ENCODE results near the gene CTSC. TPM values are rescaled to one million over a fixed set of nuclear protein-coding genes. Genes with fewer than 3 reads are reported as not detected.
"Not testable (repeated sequence)": the region's sequence is repeated elsewhere in the genome, so short reads cannot be mapped to it uniquely, and the experiment has no call there.

CTSC gene
- total RNA-seq, 1 donor from 2014 or later = 264 TPM

DNA sequence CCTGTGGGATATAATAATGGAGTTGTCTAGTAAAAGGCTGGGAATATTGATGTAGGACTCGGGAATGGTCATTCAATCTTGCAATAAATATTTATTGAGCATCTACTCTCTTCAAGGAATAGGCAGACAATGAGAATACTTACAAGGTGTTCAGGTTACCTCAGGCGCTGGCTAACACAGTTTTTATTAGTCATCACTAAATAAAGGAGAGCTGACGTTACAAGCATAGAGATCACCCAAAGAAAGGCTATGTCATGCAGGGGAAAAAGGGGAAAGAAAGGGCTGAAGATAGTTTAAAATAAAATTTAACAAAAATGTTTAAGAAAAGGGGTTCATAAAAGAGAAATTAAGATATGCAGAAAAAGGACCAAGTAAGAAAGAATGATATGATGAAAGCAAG is 15.8 kb upstream of the CTSC start:
- DNase-seq (ENCODE audit: low read depth) = no peak

DNA sequence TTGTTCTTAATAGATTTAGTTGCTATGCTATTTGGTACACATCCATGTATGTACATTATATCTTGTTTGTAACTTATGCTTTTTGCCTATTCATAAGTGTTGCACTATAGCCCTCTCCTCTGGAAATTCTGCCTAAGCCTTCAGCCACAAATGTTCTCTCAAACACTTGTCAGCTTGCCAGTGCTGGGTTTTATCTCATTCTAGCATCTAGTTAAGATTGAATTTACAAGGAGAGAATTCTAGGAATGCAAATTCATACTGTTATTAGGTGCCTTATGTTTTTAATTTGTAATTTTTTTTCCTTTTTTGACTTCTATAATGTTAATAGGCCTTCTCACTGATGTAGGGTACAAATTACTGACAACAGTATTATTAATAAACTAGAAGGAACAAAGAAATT is 14.6 kb upstream of the CTSC start:
- DNase-seq (ENCODE audit: low read depth) = no peak

DNA sequence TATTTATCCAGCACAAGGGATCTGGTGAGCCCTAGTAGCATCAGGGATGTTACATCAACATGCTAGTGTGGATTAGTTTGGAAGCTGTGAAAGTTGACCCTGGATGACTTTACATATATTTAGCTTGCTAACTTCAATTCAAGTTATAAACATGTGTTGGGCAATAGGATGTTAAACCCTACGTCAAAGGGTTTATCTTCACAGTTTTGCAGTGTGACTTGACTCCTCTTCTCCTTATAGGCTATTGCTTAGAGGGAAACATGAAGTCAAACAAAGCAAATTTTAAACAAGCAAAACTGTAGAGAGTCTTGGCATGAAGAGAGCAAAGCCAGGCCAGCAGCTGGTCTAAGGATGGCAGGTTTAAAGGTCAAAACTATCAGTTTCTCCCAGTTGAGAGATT is 11.3 kb upstream of the CTSC start:
- DNase-seq (ENCODE audit: low read depth) = no peak

DNA sequence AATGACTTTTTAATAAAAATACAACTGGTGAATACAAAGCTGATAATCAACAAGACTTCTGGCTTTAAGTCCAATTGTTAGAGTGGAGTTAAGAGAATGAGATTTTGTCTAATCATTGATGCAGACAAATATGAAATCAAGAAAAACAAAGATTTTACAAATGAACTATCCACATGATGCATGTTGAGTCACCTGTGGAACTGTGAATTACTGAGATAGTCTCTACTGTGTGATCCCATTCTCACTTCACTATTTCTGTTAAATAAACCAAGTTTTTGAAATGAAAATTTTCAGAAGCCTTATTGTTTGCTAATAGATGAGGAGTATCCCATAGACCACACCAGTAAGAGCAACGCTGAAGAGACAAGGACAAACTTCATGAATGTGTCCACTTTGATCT is 8.4 kb upstream of the CTSC start:
- no peak for DNase-seq (ENCODE audit: low read depth)

DNA sequence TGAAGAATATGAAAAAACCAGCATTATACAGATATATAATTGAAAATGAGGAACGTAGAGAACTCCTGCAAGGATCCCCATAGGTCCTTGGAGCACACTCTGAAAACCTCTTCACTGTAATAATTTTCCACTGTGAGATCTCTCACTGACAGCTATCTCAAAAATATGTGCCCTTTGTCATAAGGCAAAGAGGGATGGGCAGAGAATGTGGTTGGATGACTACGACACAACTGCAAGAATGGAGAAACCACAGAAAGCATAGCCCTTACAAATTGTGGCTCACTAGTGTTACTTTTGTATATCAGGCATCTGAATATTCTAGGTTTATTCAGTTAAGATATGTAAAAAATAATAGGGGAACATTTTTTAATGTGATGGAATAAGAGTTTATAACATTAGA is 7.9 kb upstream of the CTSC start:
- peak; percentile 52 for DNase-seq (ENCODE audit: low read depth)

DNA sequence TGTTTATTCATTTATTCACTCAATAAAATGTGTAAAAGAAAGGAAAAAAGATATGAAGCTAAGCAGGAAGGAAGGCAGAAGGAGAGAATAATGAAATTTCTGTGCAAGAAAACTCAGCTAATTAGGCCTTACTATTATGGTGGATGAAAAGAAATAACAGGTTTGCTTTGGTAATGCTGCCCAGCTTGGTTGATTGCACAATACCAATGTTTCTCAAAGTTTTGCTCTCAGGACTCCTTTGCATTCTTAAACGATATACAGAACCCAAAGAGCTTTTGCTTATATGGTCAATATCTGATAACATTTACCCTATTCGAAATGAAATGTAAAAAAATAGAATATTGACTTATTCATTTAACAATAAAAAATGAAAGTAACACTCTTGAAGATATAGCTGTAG is 7.3 kb upstream of the CTSC start:
- DNase-seq (ENCODE audit: low read depth) = no peak

DNA sequence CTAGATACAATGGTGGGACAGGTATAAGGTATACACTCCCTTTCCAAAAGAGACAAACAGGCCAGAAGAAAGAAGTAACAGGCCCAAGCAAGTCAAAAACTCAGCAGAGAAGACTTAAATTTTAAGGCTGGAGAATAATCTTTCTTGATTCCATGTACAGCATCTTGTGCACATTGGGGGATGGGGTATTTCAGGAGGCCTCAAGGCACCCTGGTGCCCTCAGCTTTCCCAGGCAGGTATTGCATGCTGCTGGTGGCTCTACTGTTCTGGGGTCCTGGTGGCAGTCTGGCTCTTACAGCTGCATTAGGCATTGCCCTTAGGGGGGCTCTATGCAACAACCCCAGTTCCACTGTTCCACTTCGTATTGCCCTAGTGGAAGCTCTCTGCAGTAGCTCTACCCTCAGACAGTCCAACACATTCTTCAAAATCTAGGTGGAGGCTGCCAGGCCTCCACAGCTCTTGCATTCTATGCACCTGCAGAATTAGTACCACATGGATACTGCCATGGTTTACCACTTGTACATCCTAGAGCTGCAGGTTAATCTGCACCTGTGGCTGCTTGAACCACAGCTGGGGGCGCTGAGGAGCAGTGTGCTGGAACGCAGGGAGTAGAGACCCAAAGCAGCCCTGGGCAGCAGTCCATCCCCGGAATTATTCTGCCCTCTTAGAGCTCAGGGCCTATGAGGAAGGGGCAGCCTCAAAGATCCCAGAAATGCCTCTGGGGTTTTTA is 4.2 kb upstream of the CTSC start:
- DNase-seq (ENCODE audit: low read depth) = no peak

DNA sequence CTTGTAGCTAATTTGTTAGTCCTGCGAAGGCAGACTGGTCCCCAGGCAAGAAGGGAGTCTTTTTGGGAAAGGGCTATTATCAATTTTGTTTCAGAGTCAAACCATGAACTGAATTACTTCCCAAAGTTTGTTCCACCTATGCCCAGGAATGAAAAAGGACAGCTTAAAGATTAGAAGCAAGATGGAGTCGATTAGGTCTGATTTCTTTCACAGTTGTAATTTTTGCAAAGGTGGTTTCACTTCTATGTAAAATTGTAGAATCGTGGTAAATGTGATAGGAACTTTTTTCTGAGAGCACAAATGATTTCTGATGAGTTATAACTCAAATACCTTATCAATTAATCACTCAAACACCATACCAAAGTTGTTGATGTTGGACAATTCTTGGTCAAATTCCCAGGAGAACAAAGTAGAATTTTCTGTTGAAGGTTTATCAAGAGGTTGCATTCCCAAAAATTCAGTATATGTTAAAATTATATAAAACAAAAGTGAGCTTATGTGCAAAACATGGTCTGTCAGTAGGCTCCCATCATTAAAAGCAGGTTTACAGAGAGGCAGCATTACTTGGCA is 2.9 kb upstream of the CTSC start:
- no peak for DNase-seq (ENCODE audit: low read depth)

DNA sequence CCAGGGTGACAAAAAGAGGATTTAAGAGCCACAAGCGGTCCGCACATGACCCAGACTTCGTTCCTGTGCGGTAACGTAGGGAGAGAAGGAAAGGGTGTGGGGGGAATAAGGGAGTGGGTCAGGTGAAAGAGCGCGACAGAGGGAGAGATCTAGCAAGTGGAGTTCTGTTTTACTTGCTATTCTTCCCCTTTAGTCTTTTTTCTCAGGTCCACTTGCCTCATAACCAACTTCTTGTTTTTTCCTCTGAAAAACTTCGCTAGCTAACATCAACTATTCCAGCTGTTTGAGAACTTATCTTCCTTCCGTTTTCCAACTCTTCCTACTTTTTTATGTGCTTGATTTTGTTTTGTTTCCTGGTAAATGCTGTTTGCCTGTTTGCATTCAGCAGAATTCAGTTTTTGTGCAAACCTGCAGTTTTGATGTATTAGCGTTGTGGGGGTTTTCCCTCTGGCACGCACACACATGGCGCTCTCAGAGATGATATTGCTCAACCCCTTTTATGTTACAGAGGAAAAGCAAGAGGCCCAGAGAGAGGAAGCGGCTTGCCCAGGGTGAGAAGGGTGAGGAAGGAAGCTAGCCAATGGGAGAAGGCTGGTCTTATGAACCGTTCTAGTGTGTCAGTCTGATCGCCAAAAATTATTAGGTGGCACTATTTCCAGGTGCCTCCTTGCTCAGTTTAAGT is 592 bp upstream of the CTSC start:
- DNase-seq (ENCODE audit: low read depth) = peak; percentile 79

DNA sequence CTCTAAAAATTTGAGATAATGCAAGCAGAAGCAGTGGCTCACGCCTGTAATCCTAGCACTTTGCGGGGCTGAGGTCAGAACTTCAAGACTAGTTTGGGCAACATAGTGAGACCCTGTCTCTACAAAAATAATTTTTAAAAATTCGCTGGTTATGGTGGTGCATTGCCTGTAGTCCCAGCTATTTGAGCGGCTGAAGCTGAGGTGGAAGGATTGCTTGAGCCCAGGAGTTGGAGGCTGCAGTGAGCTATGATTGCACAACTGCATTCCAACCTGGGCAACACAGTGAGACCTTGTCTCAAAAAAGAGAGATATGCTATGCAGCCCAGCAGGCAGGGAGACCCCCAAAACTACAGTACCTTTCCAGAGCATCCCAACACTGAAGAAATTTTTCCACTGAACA is 2.3 kb downstream of the CTSC start:
- no peak for DNase-seq (ENCODE audit: low read depth)

DNA sequence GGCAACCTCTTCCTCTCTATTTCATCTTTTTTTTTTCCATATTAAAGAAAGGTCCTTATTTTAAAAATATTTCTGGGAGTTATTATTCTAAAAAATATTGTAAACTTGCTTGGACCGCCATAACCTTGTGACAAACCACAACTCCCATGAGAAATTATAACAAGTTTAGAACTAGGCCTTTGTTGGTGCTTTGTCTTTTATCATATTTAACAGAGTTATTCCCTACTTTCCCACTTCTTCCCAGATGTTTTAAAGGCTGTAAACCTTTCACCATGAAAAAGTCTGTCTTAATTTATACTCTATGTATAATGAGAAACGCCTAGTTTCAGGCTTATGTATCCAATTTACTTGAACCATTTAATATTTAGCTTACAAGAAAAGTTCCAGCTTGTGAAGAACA is 3.7 kb downstream of the CTSC start:
- no peak for DNase-seq (ENCODE audit: low read depth)

DNA sequence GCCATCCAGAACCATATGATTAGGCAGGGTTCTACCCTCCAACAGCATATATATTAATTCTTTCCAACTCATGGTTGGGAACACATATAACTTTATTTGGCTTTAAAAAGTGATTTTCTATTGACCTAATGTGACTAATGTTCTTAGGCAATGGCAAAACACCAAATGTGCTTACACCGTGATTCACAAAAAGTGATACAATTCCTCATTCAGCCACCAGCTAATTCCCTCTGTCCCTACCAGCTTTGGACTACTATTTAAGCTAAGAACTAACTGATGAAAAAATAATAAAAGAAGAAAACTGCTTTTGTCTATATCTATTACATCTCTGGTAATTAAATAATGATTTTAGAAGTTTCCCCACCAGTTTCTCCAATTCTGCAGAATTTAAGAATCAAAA is 4.7 kb downstream of the CTSC start:
- no peak for DNase-seq (ENCODE audit: low read depth)

DNA sequence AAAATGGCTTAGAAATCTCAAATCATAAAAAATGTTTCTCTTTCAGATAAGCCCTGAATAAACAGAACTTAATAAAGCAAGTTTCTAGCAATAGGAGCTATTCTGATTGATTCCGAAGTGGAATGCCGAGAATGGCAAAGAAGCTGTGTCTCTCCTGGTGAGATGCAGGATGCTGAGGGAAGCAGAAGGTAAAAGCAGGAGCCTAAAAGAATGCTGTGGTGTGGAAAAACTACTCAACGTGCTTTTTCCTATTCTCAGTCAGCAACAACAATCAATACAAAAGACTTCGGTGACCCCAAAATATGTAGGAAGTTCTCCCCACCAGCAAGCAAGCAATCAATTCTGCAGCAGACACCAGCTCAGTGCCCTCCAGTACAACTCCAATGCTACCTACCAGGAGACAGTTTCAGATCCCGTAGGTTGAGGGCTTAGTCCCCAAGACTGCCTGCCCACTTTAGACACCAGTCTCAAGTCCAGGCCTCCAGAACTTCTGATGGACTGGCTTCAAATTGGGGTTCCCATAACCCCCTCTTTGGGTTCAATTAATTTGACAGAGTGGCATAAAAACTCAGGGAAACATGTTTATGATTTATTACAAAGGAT is 6.6 kb downstream of the CTSC start:
- DNase-seq (ENCODE audit: low read depth) = no peak

DNA sequence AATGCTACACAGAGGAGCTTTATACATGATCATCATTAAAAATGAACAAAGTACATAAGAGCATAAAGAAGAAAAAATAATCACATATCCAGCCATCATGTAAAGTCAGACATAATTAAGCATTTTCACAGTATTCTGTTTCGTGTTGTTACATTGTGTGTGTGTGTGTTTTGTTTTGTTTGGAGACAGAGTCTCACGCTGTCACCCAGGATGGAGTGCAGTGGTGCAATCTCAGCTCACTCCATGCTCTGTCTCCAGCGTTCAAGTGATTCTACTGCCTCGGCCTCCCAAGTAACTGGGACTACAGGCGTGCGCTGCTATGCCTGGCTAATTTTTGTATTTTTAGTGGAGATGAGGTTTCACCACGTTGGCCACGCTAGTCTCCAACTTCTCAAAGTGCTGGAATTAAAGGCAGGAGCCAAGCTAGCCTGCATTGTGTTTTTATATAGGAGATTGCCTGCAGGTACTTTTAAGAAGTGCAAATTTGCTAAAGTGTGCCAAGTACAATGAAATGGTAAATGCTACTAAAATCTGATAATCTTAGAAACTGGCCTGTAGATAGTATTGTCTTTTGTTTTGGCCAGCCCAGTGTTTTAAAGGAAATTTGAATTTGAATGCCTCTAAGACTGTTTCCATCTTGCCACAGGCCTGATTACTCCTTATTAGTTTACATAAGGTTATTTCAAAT is 7.8 kb downstream of the CTSC start:
- DNase-seq (ENCODE audit: low read depth) = no peak

DNA sequence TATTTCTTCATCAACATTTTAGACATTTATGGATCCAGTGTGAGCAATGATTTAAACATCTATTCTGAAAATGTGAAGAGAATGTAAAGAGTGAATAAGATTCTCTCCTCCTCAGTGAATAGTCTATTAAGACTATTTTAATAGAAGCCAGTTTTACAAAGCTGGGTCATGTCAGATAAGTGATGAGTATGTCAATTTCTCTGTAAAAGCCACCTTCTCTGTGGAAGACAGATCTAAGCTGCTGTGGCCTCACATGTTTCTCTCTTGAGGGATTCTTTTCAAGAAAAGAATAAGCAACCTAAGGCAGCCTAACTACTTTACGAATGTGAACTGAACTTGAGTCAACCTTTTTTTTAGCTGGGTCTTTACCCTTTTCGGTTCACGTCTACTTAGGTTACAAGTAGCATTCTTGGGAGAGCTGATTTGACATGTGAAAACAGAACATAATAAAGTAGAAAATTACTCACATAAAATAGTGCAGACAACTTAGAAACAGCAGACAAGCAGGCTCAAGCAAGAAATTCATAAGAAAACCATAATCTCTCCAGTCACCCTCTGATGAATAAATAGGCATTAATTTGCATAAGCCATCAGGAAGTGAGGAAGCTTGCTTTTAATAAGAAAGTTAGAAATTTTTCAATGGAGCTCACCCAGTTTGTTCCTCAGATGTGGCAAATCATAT is 9.9 kb downstream of the CTSC start:
- no peak for DNase-seq (ENCODE audit: low read depth)

DNA sequence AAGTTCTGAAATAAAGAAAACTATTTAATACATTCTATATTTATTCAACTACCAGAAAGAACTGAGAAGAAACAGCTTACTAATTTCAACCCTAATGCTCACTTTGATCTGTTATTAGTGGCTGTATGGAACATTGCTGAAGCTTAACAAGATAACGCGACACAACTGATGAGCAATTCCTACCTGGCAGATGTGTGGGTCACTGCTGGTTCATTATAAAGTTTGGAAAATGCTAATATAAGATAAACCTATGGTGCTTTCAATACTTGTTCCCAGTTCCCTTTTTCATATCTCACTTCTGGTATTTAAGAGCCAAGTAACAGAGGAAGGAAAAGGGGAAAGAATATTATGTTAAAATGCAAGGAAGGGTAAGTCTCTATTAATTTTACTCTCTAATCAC is 10.5 kb downstream of the CTSC start:
- DNase-seq (ENCODE audit: low read depth) = no peak

DNA sequence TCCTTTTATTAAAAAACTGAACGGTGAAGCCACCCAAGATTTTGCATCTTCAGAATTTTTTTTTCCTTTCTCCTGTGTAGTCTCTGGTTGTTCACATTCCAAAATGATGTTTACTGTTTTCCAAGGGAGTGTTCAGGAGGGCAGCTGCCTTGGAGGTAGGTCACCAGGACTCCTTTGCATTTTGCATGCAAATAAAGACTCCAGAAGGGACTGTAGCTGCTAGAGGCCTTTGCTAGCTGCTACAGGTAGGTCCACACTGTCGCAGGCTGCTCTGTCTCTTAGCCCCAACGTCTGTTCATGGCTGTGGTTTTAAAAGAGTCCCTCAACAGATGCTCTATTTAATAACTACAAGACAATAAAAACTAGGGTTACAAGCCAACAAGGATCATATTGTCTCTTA is 11.4 kb downstream of the CTSC start:
- DNase-seq (ENCODE audit: low read depth) = no peak

DNA sequence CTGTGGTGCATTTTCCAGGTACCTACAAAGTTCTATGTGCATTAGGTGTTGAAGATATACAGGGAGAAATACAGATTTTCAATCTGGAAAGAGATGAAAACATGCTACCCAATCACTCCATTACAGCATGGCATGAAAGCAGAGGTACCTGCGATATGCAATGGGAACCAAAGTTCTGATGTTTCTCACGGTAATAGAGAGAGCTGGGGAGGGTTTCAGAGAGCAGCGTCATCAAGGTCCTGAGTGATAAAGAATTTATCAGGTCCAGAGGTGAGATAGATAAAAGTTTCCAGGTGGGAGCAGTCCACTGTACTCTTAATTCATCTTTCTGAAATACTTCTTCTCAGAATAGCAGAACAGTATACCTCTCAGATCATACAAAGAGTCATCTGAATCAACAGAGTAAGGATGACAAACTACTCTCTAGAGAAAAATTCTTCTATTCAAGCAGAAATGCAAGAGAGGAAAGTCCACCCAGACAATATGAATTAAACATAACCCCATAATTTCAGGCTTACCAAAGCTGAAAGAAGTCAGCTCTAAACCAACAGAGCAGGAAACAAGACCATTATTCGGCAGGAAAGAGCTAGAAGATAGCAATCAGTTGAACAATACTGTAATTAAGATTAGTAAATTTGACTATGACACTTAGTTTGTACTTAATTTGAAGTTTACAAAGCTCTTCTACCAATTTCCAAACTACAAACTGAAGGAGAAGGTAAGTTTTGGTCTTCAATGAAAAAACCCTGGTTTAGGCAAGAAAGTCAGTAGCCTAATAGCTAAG is 12.8 kb downstream of the CTSC start:
- DNase-seq (ENCODE audit: low read depth) = no peak

DNA sequence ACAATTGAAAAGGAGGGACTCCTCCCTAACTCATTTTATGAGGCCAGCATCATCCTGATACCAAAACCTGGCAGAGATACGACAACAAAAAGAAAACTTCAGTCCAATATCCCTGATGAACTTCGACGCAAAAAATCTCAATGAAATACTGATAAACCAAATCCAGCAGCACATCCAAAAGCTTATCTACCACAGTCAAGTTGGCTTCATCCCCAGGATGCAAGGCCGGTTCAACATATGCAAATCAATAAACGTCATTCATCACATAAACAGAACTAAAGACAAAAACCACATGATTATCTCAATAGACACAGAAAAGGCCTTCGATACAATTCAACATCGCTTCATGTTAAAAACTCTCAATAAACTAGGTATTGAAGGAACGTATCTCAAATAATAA is 14.7 kb downstream of the CTSC start:
- not testable (repeated sequence) for DNase-seq (ENCODE audit: low read depth)

DNA sequence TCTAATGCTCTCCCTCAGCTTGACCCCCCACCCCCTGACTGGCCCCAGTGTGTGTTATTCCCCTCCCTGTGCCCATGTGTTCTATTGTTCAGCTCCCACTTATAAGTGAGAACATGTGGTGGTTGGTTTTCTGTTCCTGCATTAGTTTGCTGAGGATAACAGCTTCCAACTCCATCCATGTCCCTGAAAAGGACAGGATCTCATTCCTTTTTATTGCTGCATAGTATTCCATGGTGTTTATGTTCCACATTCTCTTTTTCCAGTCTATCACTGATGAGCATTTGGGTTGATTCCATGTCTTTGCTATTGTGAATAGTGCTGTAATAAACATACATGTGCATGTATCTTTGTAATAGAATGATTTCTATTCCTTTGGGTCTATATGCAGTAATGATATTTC is 16.1 kb downstream of the CTSC start:
- DNase-seq (ENCODE audit: low read depth) = not testable (repeated sequence)

DNA sequence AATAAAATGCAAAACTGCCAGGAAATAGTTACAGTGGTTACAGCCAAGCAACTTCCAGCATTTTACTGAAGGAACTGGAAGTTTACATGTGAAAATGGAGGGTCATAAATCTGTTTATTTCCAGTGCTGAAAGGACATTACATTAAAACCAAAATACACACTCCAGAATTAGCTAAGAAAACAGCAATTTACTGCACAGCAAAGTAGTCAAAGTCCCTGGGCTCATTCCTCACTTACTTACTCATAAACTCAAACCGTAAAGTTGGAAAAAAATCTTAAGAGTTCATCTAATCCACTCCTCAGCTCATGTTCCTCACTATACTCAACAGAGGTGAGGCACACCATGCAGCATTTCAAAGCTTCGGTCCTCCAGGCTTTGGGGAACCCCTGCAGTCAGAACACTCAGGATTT is 17.4 kb downstream of the CTSC start:
- DNase-seq (ENCODE audit: low read depth) = peak; percentile 90

All from renal cortical epithelial cell (primary cell).